Measurements from ENCODE around the gene OXTR. TPM values are rescaled to one million over a fixed set of nuclear protein-coding genes. Genes with fewer than 3 reads are reported as not detected.

OXTR gene
- total RNA-seq, 1 donor from 2014 or later: 0.70 TPM

- intact Hi-C loops (cut with micrococcal nuclease): no loop called here
- Mint-ChIP-seq H3K27me3 (peaks cover 4% of the 10 kb centered on the region), H3K4me3 (no peak overlapping the region)
Measured at GRCh38 chr3:8760506-8760905, 8.9 kb downstream of the OXTR start.

DNA sequence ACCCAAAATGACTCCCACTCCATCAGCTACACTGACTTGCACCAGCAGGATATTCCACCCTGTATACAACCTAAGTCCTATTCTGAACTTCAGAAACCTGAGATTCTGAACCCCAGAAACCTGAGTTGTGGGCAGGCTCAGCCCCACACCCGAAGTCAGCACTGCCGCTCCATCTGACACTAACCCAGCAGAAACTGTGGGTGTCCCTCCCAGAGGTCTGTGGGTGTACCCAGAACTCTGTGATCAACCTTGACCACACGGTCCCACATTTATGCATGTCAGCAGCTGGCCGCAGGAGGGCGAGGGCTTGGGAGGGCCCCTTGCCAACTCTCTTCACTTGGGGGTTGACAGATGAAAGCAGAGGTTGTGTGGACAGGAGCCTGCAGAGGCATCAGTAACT, 9.3 kb downstream of the OXTR start:
- Mint-ChIP-seq H3K36me3 (ENCODE audit: low read depth) (no peaks in the 10 kb centered on the region), H3K4me3 (no peak overlapping the region), H3K27me3 (peaks cover 4% of the 10 kb centered on the region), H3K27ac (no peak overlapping the region), H3K9me3 (no peaks in the 10 kb centered on the region), H3K4me1 (no peaks in the 10 kb centered on the region)
- DNase-seq: no peak
- intact Hi-C loops (cut with micrococcal nuclease): no loop called here

More at GRCh38 chr3:8760506-8760905, 8.9 kb downstream of the OXTR start:
- Mint-ChIP-seq H3K27ac (no peak overlapping the region), H3K36me3 (ENCODE audit: low read depth) (no peaks in the 10 kb centered on the region), H3K9me3 (no peaks in the 10 kb centered on the region), H3K4me1 (no peaks in the 10 kb centered on the region)
- DNase-seq: no peak

DNA sequence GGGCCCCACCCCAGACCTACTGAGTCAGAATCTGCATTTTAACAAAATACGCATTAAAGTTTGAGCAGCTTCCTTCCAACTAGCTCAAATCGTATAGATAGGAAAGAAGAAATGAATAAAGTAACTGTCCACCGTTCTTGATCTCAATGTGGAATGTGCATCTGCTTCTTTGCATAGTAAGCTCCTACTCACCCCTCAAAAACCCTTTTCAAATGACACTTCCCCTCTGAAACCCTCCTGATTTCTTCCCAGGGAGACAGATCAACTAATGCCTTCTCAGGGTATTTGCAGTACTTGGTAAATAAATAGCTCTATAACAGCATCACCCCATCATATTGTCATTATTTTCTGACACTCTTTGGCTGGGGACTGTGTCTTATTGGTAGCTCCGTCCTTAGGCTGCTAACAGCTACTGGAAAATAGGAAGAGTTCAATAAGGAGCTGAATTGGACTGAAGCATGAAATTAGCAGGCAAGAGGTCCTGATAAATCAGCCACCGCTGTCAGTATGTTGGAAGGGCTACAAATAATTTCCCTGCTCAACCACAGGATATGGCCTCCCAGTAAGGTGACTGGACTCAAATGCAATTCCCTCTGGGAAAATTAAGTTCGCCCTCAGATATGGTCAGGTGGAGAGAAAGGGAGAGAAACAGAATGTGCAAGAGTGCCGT, 10.2 kb downstream of the OXTR start:
- no peak for DNase-seq
- intact Hi-C loops (cut with micrococcal nuclease): no loop called here
- Mint-ChIP-seq H3K27me3 (peaks cover 2% of the 10 kb centered on the region), H3K4me1 (no peaks in the 10 kb centered on the region), H3K9me3 (no peaks in the 10 kb centered on the region), H3K27ac (no peak overlapping the region), H3K4me3 (no peak overlapping the region), H3K36me3 (ENCODE audit: low read depth) (no peaks in the 10 kb centered on the region)

DNA sequence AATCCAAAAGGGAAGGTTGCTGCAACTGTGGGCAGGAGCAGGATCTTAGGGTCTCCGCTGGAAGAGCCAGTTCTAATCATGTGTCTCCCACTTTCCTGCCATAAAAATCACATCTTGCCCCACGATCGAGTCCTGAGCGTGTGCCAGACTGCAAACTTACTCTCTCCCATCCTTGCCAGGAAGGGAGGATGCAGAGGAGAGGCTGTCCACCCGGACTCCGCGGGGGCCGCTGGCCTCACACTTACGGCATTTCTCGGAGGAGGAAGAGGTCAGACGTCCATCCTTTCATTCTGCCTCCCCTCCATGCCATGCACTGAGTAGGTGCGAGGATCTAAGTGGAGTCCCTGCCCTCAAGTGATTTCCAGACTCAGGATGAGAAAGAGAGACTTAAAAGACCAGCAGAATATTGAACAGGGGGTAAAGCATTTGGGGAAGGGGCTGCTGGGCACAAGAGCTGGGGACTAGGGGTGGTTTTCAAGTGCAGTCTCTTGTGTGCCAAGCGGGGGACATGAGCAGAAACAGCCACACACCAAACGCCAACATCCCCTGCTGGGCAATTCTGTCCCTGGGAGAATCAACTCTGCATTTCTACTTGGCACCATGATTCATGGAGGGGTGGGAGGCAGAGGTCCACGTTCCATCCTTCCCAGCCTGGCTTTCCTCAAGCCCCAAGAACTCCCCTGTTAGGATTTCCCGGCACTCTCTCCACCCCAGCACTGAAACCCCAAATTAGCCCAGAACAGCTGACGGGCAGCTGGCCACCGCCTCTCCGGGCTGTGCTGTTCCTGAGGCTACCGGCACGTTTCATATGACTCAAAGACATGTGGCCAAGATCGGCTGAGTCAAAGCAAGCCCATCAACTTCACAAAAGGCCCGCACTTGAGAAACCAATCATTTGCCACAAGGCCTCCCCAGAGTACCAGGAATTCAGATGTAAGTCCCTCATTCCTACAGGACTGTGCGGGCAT, 11.6 kb downstream of the OXTR start:
- DNase-seq: no peak
- no peak overlapping the region for H3K27ac Mint-ChIP-seq
- no peak overlapping the region for H3K4me3 Mint-ChIP-seq
- H3K4me1 Mint-ChIP-seq: no peaks in the 10 kb centered on the region
- no peaks in the 10 kb centered on the region for H3K36me3 Mint-ChIP-seq (ENCODE audit: low read depth)
- intact Hi-C loops (cut with micrococcal nuclease): no loop called here
- H3K27me3 Mint-ChIP-seq: peaks cover 2% of the 10 kb centered on the region
- H3K9me3 Mint-ChIP-seq: no peaks in the 10 kb centered on the region

DNA sequence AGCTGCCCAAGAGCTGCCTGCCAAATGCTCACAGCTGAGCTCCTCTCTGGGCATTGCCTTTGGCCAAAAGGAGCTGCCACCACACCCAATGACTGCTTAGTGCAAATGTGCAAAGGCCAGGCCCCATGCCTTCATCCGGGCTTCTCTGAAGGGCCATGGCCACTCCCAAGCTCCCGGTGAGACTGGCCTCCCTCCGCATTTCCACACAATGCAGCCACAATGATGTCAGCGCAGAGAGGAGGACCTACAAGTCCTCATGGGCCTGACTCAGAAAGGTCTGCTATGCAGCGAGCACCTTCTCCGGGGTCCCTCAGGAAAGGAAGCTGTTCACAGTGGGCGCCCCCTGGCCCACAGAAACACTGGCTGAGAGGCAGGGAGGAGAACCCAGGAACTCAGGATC, 12.7 kb downstream of the OXTR start:
- Mint-ChIP-seq H3K27ac (no peak overlapping the region), H3K36me3 (ENCODE audit: low read depth) (no peaks in the 10 kb centered on the region), H3K4me3 (no peak overlapping the region), H3K4me1 (no peaks in the 10 kb centered on the region), H3K27me3 (peaks cover 2% of the 10 kb centered on the region), H3K9me3 (no peaks in the 10 kb centered on the region)
- intact Hi-C loops (cut with micrococcal nuclease): no loop called here
- no peak for DNase-seq

- H3K9me3 Mint-ChIP-seq: no peaks in the 10 kb centered on the region
- no peaks in the 10 kb centered on the region for H3K4me1 Mint-ChIP-seq
- no peak overlapping the region for H3K4me3 Mint-ChIP-seq
- intact Hi-C loops (cut with micrococcal nuclease): no loop called here
- H3K27ac Mint-ChIP-seq: no peak overlapping the region
- H3K27me3 Mint-ChIP-seq: peaks cover 2% of the 10 kb centered on the region
- no peaks in the 10 kb centered on the region for H3K36me3 Mint-ChIP-seq (ENCODE audit: low read depth)
- DNase-seq: no peak
Measured at GRCh38 chr3:8755564-8756237, 13.7 kb downstream of the OXTR start.

DNA sequence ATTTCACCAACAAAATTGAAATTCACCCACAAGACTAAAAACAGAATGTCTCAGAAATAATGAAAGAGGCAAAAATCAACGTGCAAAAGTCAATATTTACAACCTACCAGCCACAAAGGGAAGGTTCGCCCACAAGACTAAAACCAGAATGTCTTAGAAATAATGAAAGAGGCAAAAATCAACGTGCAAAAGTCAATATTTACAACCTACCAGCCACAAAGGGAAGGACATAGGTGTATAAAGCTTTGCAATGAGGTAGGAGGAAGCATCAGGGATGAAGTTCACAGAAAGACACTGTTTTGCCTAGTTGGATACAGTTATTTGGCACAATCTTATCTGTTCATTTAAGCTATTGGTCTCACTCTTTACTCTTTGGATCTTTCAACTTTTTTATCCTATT, 14.3 kb downstream of the OXTR start:
- Mint-ChIP-seq H3K27me3 (peaks cover 2% of the 10 kb centered on the region), H3K4me3 (no peak overlapping the region), H3K9me3 (no peaks in the 10 kb centered on the region), H3K27ac (no peak overlapping the region), H3K4me1 (no peaks in the 10 kb centered on the region), H3K36me3 (ENCODE audit: low read depth) (no peaks in the 10 kb centered on the region)
- intact Hi-C loops (cut with micrococcal nuclease): no loop called here
- no peak for DNase-seq

DNA sequence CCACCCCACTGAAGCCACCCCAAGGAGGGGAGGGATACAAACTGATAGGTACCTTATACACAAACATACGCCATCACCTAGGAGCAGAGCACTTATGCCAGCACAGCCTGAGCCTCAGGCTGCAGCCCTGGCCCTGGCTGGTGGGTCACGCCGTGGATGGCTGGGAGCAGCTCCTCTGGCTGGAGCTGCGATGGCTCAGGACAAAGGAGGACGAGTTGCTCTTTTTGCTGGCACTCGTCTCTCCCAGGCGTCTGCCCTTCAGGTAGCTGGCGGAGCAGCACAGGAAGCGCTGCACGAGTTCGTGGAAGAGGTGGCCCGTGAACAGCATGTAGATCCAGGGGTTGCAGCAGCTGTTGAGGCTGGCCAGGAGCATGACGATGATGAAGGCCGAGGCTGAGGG, 16.6 kb downstream of the OXTR start:
- intact Hi-C loops (cut with micrococcal nuclease): no loop called here
- no peak overlapping the region for H3K4me3 Mint-ChIP-seq
- no peak overlapping the region for H3K27ac Mint-ChIP-seq
- H3K4me1 Mint-ChIP-seq: no peaks in the 10 kb centered on the region
- H3K36me3 Mint-ChIP-seq (ENCODE audit: low read depth): no peaks in the 10 kb centered on the region
- no peaks in the 10 kb centered on the region for H3K9me3 Mint-ChIP-seq
- H3K27me3 Mint-ChIP-seq: peaks cover 2% of the 10 kb centered on the region
- DNase-seq: no peak

GRCh38 chr3:8749316-8749715, 20.1 kb downstream of the OXTR start:
- H3K27me3 Mint-ChIP-seq: no peaks in the 10 kb centered on the region
- intact Hi-C loops (cut with micrococcal nuclease): no loop called here
- H3K4me3 Mint-ChIP-seq: no peak overlapping the region
- H3K4me1 Mint-ChIP-seq: no peaks in the 10 kb centered on the region
- H3K27ac Mint-ChIP-seq: no peak overlapping the region
- no peaks in the 10 kb centered on the region for H3K9me3 Mint-ChIP-seq
- H3K36me3 Mint-ChIP-seq (ENCODE audit: low read depth): no peaks in the 10 kb centered on the region
- DNase-seq: no peak

- Mint-ChIP-seq H3K27me3 (peaks cover 6% of the 10 kb centered on the region), H3K4me3 (no peak overlapping the region), H3K9me3 (no peaks in the 10 kb centered on the region), H3K27ac (no peak overlapping the region), H3K36me3 (ENCODE audit: low read depth) (no peaks in the 10 kb centered on the region), H3K4me1 (no peaks in the 10 kb centered on the region)
- intact Hi-C loops (cut with micrococcal nuclease): no loop called here
- DNase-seq: no peak
Measured at GRCh38 chr3:8746780-8747345, 22.6 kb downstream of the OXTR start.

GRCh38 chr3:8745619-8746370, 23.6 kb downstream of the OXTR start:
- intact Hi-C loops (cut with micrococcal nuclease): no loop called here
- Mint-ChIP-seq H3K4me3 (no peak overlapping the region), H3K27me3 (peaks cover 7% of the 10 kb centered on the region), H3K9me3 (no peaks in the 10 kb centered on the region), H3K4me1 (no peaks in the 10 kb centered on the region), H3K27ac (no peak overlapping the region), H3K36me3 (ENCODE audit: low read depth) (no peaks in the 10 kb centered on the region)
- no peak for DNase-seq

DNA sequence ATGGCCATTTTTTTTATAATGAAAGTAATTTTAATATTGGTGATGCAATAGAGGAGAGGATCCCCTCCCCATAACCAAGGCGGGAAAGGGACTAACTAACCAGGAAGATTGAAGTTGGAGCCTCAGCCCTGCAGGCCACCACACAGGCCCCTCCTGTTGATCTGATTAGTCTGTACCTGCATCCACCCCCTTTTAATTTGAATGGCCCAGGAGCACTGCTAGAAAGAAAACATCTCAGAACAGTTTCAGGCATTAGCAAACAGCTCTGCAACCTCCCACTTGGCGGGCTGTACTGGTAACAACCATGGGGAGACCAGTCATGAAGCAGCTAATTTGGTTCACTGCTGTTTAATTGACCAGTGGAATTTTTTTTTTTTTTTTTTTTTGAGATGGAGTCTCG, 25.5 kb downstream of the OXTR start:
- intact Hi-C loops (cut with micrococcal nuclease): no loop called here
- H3K36me3 Mint-ChIP-seq (ENCODE audit: low read depth): no peaks in the 10 kb centered on the region
- no peaks in the 10 kb centered on the region for H3K9me3 Mint-ChIP-seq
- H3K4me3 Mint-ChIP-seq: no peak overlapping the region
- no peak for DNase-seq
- H3K27ac Mint-ChIP-seq: no peak overlapping the region
- H3K27me3 Mint-ChIP-seq: peaks cover 7% of the 10 kb centered on the region
- H3K4me1 Mint-ChIP-seq: peaks cover 3% of the 10 kb centered on the region

GRCh38 chr3:8743021-8743601, 26.3 kb downstream of the OXTR start:
- no peak for DNase-seq
- H3K4me1 Mint-ChIP-seq: peaks cover 3% of the 10 kb centered on the region
- intact Hi-C loops (cut with micrococcal nuclease): no loop called here
- H3K27me3 Mint-ChIP-seq: peaks cover 7% of the 10 kb centered on the region
- no peaks in the 10 kb centered on the region for H3K36me3 Mint-ChIP-seq (ENCODE audit: low read depth)
- no peak overlapping the region for H3K27ac Mint-ChIP-seq
- no peak overlapping the region for H3K4me3 Mint-ChIP-seq
- no peaks in the 10 kb centered on the region for H3K9me3 Mint-ChIP-seq

Measured in activated CD4-positive, alpha-beta T cell treated with anti-CD3 and anti-CD28 coated beads, Interleukin-2, amount 10 ng/mL, durations not matched to agents 24 days and 14 days (primary cell).